Activated T-cell treated with anti-CD3 and anti-CD28 coated beads, Interleukin-2, amount 50 U/mL, for 48 hours (primary cell): ENCODE results near the gene CLIC3.

ENCODE experiments used
- DNase-seq, 2 experiments: peaks; one replicate each; pipeline ENCODE4 v3.0.0-alpha.2; 2020

The CLIC3 gene

GRCh38 chr9:136979769-136980587 lies 16.4 kb downstream of the CLIC3 start:
- no peak for DNase-seq

- DNase-seq = no peak
Measured at GRCh38 chr9:136978865-136979544, 17.4 kb downstream of the CLIC3 start.

GRCh38 chr9:136978073-136978864 lies 18.1 kb downstream of the CLIC3 start:
- DNase-seq = peak; percentile 76 to 77

- DNase-seq = no peak
Measured at GRCh38 chr9:136977649-136978072, 18.7 kb downstream of the CLIC3 start.

DNA sequence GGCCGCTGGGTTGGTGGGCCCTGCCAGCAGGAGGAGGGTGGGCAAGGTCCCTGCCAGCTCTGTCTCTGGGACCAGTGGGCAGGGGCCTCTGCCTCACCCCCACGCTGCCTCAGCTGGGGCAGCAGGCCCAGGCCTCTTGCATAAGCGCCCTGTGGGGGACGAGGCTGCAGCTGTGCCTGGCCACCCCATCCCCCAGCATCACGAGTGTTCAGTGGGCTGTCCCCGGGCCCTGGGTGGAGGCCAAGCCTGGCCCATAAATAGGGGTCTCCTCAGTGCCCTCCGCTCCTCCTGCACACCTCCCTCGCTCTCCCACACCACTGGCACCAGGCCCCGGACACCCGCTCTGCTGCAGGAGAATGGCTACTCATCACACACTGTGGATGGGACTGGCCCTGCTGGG lies 19.1 kb downstream of the CLIC3 start, which contains the start of gene PTGDS:
TSS of gene PTGDS (plus strand) at position 282 of the 400 bp plus-strand sequence. CDS start at position 357, 75 bp downstream.
- no peak for DNase-seq

- DNase-seq = peak in 1 of 2 experiments; percentile 71
Measured at GRCh38 chr9:136975644-136976043, 20.7 kb downstream of the CLIC3 start.

DNA sequence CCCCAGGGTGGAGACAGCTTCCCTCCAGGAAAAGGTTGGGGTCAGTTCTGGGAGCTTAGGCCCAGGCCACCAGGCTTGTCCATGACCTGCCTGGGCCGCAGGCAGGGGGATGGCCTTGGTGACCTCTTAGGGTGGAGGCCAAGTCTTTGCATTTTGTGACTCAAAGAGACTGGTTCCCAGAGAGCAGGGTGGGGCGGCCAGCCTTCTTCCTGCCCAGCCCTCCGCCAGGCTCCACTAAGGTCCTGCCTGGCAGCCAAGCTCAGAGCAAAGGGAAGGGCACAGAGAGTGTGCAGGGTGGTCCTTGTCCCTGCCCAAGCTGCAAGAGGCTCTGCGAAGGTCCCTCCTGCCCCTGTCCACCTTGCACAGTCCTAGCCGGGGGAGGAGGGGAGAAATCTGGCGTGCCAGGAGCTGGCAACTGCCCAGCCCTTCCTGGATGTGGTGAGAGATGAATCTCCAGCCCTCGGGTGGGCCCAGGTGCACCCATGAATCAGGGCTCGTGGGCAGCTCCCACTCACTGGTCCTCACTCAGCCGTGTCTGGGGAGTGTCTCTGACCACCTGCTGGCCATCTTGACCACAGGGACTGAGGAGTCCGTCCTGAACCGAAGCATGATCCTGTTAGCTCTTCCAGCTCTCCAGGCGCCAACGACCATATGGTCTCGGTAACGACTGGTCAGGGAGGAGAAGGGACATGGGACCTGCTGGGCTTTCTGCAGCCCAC lies 21.4 kb downstream of the CLIC3 start:
- no peak for DNase-seq

- DNase-seq = no peak
Measured at GRCh38 chr9:136973618-136974617, 22.4 kb downstream of the CLIC3 start.

DNA sequence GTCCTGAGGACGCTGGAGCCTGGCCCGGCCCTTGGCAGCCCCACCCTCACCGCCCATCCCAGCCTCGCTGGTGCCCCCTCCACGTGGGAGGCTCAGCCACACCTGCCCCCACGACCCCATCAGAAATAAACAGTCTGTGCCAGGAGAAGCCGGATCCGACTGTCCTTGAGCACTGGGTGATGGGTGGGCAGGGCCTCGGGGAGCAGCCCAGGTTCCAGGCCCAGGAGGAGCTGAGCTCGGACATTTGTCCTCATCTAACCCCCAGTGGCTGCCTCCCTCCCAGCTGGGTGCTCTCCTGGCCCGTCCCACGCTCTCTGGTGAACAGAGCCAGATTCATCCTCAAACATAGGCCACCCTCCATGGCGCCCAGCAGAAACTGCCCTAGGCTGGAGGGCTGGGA lies 23.6 kb downstream of the CLIC3 start:
- no peak for DNase-seq

GRCh38 chr9:136972335-136972734 lies 24.0 kb downstream of the CLIC3 start:
- DNase-seq = no peak

GRCh38 chr9:136971746-136972145 lies 24.6 kb downstream of the CLIC3 start:
- no peak for DNase-seq

- no peak for DNase-seq
Measured at GRCh38 chr9:136970361-136970760, 26.0 kb downstream of the CLIC3 start.

DNA sequence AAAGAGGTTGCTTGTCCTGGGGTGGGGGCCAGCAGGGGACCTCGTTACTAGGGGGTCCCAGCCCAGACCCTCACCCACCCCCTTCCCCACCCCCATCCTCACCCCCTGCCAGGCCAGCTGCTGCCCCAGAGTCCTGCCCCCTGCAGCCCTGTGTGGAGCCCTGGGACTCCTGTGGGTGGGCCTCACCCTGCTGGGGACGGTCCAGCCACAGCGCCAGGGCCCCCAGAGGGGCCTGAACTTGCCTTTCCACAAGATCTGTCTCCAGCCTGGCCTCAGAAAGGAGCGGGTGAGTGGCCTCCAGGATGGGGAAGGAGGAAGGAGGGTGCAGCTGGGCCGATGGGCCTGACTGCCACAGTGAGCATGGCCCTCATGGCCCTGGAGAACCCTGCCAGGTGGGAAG lies 26.6 kb downstream of the CLIC3 start:
- no peak for DNase-seq

DNA sequence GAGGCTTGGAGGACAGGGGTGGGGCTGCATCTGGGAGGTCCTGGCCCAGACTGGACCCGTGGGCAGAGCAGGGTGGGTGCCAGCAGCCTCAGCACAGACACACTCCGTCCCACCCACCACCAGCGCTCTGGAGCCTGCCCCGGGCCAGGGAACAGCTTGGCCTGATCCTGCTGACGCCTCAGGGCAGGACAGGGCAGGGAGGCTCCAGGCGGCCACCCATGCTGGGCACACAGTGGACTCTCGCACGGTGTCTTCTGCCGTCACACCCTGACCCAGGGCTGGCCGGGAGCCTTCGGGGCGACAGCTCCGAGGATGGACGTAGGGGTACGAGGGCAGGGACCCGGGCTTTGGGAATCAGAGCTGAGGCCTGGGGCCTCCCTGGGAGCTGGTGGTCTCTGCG lies 27.2 kb downstream of the CLIC3 start:
- no peak for DNase-seq

GRCh38 chr9:136968333-136969127 lies 27.8 kb downstream of the CLIC3 start:
- no peak for DNase-seq

- DNase-seq = no peak
Measured at GRCh38 chr9:136965771-136966484, 30.4 kb downstream of the CLIC3 start.

- no peak for DNase-seq
Measured at GRCh38 chr9:136964833-136965422, 31.4 kb downstream of the CLIC3 start.

DNA sequence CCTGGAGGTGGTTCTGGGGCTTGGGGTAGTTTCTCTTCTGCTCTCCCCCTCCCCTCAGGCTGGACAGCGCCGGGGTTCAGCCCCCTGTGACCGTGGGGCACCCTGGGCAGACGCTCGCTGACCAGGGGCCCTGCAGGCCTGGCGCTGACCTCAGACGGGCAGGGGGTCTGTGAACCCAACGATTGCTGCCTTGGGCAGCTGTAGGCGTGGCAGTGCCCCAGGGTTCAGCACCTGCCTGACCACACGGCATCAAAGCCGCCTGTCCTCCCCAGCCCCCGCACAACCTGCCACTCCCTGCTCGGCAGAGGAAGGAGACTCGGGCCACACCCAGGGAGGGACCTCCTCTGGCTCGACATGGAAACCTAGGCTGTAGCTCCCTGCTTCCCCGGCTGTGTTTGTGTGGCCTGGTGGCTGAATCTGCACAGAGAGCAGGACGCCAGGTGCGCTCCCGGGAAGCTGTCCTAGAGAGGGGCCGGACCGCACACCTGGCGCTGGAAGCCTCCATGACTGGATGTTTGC lies 32.1 kb downstream of the CLIC3 start:
- no peak for DNase-seq

DNA sequence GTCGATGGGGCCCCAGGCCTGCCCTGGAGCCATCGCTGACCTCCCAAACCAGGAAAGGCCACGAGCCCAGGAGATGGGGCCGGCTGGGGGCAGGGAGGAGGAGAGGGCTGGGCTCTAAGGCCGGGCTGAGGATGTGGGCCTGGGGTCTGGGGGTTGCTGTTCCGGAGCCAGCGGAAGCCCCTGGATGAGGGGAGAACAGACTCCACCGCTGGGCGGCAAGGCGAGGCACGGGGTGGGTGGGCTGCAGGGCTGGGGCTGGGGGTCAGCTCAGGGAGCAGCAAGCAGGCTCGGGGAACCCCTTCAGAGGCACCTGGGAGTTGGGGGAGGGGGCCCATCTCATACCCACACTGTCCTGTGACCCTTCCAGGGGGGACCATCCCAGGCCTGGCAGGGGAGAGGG lies 32.6 kb downstream of the CLIC3 start:
- DNase-seq = no peak
